ENCODE measurements around the gene COL19A1. TPM values are rescaled to one million over a fixed set of nuclear protein-coding genes. Genes with fewer than 3 reads are reported as not detected.
"Not testable (repeated sequence)": the region's sequence is repeated elsewhere in the genome, so short reads cannot be mapped to it uniquely, and the experiment has no call there.

Gene COL19A1
- total and polyA plus RNA-seq, 5 experiments from 2014 or later = 0.02 to 2.1 (median 0.95) TPM; not detected in 1

DNA sequence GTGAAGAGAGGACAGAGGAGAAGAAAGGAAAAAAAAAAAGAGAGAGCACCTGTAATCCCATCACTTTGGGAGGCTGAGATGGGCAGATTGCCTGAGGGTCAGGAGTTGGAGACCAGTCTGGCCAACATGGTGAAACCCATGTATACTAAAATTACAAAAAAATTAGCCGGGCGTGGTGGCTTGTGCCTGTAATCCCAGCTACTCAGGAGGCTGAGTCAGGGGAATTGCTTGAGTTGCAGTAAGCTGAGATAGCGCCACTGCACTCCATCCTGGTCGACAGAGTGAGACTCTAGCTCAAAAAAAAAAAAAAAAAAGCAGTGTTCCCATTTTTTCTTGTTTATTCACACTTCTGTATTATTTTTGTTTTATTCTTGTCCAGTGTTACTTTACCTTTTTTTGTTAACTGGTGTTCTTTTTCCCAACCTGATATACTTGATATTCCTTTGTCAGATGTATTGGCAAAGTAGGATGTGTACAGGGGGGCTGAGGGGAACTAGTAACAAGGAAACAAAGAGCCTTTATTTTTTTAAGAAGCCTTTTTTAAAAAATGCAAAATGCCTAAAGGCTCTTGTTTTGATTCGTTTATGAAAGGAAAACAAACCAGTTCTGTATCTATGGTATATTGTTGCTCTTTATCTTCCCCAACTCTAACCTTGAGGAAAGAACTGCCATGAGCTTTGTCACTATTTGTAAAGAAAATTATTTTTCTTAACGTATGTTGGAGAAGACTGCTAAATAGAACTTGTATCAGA, 22.3 kb downstream of the COL19A1 start:
- Mint-ChIP-seq H3K36me3 (peaks cover 0 to 11% (median 0%) of the 10 kb centered on the region in 3 donors), H3K9me3 (peaks cover 0 to 17% (median 0%) of the 10 kb centered on the region in 9 donors), H3K4me3 (no peak overlapping the region), H3K27me3 (peaks cover 1 to 8% (median 7%) of the 10 kb centered on the region in 5 donors), H3K4me1 (peaks cover 0 to 7% (median 0%) of the 10 kb centered on the region in 4 donors), H3K27ac (peak overlapping the region in 1 of 10 donors; percentile 58)
- ATAC-seq (no peak), DNase-seq (no peak)
- POLR2A ChIA-PET = no interaction called here

DNA sequence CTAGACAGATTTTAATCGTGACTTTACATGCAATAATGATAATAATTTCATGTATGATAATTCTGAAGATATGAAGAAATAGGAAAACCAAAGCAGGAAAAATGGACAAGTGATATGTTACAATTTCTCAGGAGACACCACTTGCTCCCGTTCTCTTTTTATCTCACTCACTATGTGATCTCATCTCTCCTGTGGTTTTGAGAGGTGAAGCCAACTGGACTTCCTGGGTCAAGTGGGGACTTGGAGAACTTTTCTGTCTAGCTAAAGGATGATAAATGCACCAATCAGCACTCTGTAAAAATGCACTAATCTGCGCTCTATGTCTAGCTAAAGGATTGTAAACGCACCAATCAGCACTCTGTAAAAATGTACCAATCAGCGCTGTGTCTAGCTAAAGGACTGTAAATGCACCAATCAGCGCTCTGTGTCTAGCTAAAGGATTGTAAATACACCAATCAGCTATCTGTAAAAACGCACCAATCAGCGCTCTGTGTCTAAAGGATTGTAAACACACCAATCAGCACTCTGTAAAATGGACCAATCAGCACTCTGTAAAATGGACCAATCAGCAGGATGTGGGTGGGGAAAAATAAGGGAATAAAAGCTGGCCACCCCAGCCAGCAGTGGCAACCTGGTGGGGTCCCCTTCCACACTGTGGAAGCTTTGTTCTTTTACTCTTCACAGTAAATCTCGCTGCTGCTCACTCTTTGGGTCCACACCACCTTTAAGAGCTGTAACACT, 23.0 kb downstream of the COL19A1 start:
- POLR2A ChIA-PET, H3K27me3 Mint-ChIP-seq: not testable (repeated sequence)
- peaks cover 0 to 11% (median 0%) of the 10 kb centered on the region in 3 donors for H3K36me3 Mint-ChIP-seq

DNA sequence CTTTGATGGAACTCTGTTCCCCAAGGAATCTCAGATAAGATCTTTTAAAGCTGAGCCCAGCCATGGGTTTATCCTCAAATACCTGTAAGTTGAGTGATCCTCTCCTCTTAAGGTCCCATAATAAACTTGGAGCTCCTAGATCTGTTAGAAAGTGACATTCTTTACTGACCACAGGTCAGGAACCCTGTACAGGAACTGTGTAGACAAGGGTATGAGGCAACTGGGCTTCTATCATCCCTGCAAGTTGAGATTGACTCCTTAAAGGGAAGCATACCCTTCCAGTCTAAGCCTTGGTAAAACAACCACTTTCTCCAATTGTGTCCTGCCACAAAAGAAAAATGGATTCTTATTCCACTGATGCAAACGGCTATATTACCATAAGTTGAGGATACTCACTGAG, 26.2 kb downstream of the COL19A1 start:
- POLR2A ChIA-PET = not testable (repeated sequence)

More for the DNA sequence above, 23.0 kb downstream of the COL19A1 start:
- H3K9me3 Mint-ChIP-seq = peaks cover 0 to 17% (median 0%) of the 10 kb centered on the region in 9 donors
- not testable (repeated sequence) for H3K4me3 Mint-ChIP-seq, H3K4me1 Mint-ChIP-seq, DNase-seq, H3K27ac Mint-ChIP-seq, ATAC-seq

DNA sequence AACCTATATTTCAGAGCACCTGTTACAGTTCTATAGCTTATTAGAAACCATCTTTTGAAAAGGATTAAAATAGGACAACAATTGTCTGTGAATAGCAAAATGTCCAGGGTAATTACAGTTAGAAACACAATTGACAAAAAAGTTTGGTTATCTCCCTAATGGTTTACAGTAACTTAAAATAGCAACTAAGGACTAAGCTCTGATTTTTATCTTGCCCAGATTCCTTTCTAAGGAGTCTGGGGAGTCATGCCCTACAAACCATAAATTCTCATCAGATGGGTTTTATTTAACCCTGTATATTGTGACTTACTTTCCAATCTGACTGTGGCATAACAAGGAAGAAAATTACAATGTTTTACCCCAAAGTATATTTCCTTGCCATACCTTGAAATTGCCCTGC, 26.9 kb downstream of the COL19A1 start:
- H3K27ac Mint-ChIP-seq, POLR2A ChIA-PET, ATAC-seq, DNase-seq, H3K27me3 Mint-ChIP-seq, H3K4me1 Mint-ChIP-seq, H3K36me3 Mint-ChIP-seq, H3K4me3 Mint-ChIP-seq: not testable (repeated sequence)
- peaks cover 0 to 13% (median 1%) of the 10 kb centered on the region in 9 donors for H3K9me3 Mint-ChIP-seq

More for the DNA sequence above, 26.2 kb downstream of the COL19A1 start:
- H3K36me3 Mint-ChIP-seq = peaks cover 0 to 11% (median 2%) of the 10 kb centered on the region in 3 donors
- DNase-seq, H3K4me3 Mint-ChIP-seq, ATAC-seq, H3K4me1 Mint-ChIP-seq, H3K27ac Mint-ChIP-seq, H3K27me3 Mint-ChIP-seq: not testable (repeated sequence)
- peaks cover 0 to 17% (median 3%) of the 10 kb centered on the region in 9 donors for H3K9me3 Mint-ChIP-seq

DNA sequence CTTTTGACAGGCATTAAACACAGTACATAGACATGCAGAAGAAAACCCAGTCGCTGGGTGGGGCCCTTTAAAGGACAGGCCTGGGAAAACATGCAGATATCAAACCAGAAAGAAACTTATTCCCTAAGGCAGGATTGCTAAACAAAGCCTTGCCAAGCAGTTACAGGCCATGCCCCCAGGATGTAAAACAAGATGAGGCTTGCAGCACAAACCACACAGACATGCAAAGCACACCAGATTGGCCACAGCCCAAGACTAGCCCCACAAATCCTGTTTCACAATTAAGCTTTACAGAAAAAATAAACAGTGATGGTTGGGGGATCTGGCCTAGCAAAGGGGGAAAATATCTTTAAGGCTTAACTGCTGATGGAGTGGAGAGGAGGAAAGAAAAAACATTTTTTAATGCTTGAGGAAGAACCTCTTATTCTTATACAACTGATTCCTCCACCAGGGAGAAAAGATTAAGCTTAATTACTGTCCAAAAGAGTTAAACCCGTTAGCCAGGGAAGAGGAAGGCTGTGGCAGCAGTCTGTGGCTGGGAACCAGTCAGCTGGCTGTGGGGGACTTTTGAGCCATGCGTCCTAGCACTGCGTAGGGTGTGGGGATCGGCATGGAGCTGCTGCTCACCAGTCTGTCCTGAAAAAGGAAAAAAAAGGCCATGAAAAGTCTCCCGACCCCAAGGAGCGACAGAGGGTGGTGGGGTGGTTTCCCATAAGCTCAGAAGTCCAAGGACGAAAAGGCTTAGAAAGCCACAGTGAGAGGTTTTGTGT, 28.4 kb downstream of the COL19A1 start:
- peak overlapping the region in 1 of 10 donors; percentile 18 for H3K27ac Mint-ChIP-seq
- H3K4me1 Mint-ChIP-seq = peaks cover 0 to 5% (median 0%) of the 10 kb centered on the region in 4 donors
- peaks cover 0 to 8% (median 0%) of the 10 kb centered on the region in 5 donors for H3K27me3 Mint-ChIP-seq
- peaks cover 0 to 6% (median 2%) of the 10 kb centered on the region in 3 donors for H3K36me3 Mint-ChIP-seq
- H3K4me3 Mint-ChIP-seq = no peak overlapping the region
- ATAC-seq (no peak), DNase-seq (no peak)
- POLR2A ChIA-PET = no interaction called here
- H3K9me3 Mint-ChIP-seq = peaks cover 0 to 6% (median 0%) of the 10 kb centered on the region in 9 donors

DNA sequence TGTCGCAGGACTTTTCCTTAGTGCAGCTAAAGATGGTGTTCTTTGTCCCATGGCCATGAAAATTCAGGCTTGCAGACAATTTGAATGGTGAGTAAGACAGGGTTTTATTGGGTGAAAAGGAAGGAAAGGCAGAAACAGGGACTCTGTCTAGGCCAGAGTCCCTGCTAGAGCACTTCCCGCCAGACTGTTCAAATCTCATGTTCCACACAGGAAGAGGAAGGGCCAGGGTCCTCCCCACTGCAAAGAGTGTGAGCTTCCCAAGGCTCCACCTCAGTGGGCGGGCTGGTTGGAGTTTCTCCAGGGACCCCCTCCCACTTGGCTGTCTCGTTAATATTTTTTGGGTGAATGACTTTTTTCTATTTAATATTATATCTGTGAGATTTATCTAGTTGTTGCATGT, 29.0 kb downstream of the COL19A1 start:
- Mint-ChIP-seq H3K9me3 (peaks cover 0 to 5% (median 0%) of the 10 kb centered on the region in 9 donors), H3K4me3 (no peak overlapping the region), H3K27me3 (peaks cover 0 to 8% (median 0%) of the 10 kb centered on the region in 5 donors), H3K27ac (no peak overlapping the region), H3K4me1 (peaks cover 0 to 5% (median 0%) of the 10 kb centered on the region in 4 donors), H3K36me3 (peaks cover 0 to 2% (median under 1%) of the 10 kb centered on the region in 3 donors)
- POLR2A ChIA-PET = no interaction called here
- no peak for ATAC-seq
- no peak for DNase-seq

DNA sequence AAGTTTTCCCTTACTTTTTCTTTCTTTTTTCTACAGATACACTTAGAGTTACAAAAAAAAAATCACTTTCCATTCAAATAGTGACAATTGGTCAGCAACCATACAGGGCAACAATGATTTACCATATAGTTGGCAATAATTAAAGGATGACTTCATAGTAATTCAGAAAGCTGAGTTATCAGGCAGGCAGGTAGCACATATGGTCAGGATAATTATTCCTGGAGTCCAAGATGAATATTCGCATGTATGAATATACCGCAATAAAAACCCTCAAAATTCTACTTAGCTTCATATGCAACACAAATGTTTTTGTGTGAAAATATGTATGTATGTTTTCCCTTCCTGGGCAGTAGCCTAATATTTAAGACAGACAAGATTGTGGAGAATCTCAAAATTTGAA, 34.5 kb downstream of the COL19A1 start:
- peaks cover 0 to 2% (median 0%) of the 10 kb centered on the region in 3 donors for H3K36me3 Mint-ChIP-seq
- H3K9me3 Mint-ChIP-seq = peaks cover 0 to 5% (median 0%) of the 10 kb centered on the region in 9 donors
- no peak overlapping the region for H3K27ac Mint-ChIP-seq
- DNase-seq = no peak
- H3K4me3 Mint-ChIP-seq = no peak overlapping the region
- POLR2A ChIA-PET = no interaction called here
- no peak for ATAC-seq
- peaks cover 0 to 4% (median 3%) of the 10 kb centered on the region in 5 donors for H3K27me3 Mint-ChIP-seq
- H3K4me1 Mint-ChIP-seq = no peaks in the 10 kb centered on the region

DNA sequence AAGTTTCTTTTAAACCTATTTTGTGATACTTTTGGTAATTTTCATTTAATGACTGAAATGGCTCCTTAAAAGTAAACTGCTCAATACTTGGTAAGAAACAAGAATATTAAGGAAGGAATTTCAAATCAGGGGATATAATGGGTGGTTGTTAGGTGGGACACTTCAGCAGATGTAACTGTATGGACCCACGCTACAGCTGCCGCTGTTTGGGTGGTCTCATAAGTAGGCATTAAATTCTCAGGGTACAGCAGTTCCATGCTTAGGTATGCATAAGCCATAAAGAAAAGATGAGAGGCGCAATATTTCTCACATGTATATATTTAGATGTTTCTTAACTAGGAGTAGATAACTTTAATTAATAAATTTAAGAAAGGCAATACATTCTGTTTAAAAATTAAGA, 35.0 kb downstream of the COL19A1 start:
- ATAC-seq (no peak), DNase-seq (no peak)
- no peaks in the 10 kb centered on the region for H3K4me1 Mint-ChIP-seq
- peaks cover 0 to 6% (median 3%) of the 10 kb centered on the region in 5 donors for H3K27me3 Mint-ChIP-seq
- H3K27ac Mint-ChIP-seq = no peak overlapping the region
- H3K4me3 Mint-ChIP-seq = no peak overlapping the region
- H3K36me3 Mint-ChIP-seq = peaks cover 0 to 2% (median 0%) of the 10 kb centered on the region in 3 donors
- peaks cover 0 to 5% (median 0%) of the 10 kb centered on the region in 9 donors for H3K9me3 Mint-ChIP-seq
- POLR2A ChIA-PET = no interaction called here

DNA sequence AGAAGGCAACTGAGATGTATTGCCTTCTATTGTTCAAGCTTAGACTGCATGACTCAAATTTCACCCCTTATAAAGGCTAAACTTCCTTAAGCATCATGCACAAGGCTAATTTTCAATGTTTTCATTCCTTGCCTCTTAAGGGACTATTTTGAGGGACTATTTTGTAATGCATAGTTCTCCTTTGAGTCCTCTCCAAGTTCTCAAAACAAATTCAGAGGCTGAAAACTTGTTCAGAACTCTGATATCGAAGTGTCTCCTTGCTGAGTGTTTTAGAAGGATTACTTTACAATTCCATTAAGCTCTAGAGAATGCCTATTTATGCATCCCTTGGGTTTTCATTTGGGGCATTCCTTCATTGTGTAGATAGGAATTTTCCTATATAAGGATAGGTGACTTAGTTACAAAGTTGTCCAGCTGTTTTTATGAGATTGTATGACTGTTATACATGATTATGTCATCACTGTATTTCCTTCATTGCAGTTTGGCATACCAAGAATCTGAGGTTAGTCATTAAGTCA, 41.7 kb downstream of the COL19A1 start:
- H3K36me3 Mint-ChIP-seq = no peaks in the 10 kb centered on the region
- POLR2A ChIA-PET = no interaction called here

DNA sequence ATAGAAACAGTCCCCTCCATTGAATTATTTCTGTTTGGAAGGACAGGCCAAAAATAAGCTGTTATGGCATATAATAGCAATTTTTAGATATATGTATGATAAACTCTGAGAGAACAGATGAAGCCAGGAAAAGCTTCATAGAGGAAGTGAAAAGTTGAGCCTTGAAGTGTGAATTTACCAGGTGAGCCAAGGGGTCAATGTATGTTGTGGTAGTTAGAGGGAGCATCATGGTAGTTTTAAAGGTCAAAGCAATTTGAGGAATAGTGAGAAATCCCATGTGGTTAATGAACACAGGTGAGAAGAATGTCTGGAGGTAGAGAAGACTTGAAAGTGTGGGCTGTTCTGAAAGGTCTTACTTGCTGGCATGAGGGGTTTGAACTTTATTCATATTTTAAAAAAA, 47.0 kb downstream of the COL19A1 start:
- H3K9me3 Mint-ChIP-seq = no peaks in the 10 kb centered on the region
- no peak overlapping the region for H3K27ac Mint-ChIP-seq
- ATAC-seq = no peak
- POLR2A ChIA-PET = no interaction called here
- H3K36me3 Mint-ChIP-seq = no peaks in the 10 kb centered on the region
- DNase-seq = no peak
- H3K27me3 Mint-ChIP-seq = peaks cover 0 to 19% (median 4%) of the 10 kb centered on the region in 5 donors
- H3K4me3 Mint-ChIP-seq = no peak overlapping the region
- H3K4me1 Mint-ChIP-seq = peaks cover 0 to 14% (median 0%) of the 10 kb centered on the region in 4 donors

More for the DNA sequence above, 41.7 kb downstream of the COL19A1 start:
- no peak for DNase-seq
- no peaks in the 10 kb centered on the region for H3K9me3 Mint-ChIP-seq
- H3K27me3 Mint-ChIP-seq = peaks cover 0 to 15% (median 8%) of the 10 kb centered on the region in 5 donors
- H3K27ac Mint-ChIP-seq = no peak overlapping the region
- H3K4me3 Mint-ChIP-seq = no peak overlapping the region
- ATAC-seq = no peak
- H3K4me1 Mint-ChIP-seq = no peaks in the 10 kb centered on the region

DNA sequence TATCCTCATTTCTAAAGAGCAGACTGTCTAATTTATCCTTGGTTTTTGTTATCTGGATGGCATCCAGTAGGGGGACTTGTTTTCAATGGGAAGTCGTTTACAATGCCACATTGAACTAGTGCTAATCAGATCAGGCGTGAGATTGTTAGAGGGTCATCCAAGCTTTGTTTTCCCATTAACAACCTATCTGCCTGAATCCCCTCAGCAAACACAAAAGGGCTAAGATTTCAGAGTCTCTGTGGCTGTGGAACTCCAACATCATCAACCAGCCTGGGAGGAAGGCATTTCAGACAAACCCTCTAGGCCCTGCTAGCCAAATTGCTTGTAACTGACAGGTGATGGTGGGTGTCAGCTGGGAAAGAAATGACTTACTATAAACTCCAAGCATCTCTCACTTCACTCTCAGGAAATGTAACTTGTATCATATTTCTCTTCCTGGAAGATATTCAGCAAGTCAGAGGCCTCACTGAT, 47.7 kb downstream of the COL19A1 start:
- POLR2A ChIA-PET = no interaction called here
- DNase-seq (no peak), ATAC-seq (no peak)

DNA sequence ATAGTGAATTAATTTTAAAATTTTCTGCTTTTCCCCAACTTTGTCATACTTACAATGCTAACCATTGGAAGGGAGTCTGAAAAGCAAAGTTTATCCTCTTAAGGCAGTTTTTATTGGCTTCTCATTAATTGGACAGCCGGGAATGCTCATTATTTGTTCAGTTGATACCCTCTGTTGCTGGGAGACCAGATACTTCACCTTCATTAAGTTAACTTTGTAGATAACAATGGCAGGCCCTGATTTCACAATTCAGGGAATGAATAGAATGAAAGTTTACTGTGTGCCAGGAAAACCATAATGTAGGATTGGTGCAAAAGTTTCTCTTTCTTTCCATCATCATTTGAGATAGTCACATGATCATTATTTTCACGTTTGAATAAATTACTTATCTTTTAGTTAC, 49.0 kb downstream of the COL19A1 start:
- H3K27ac Mint-ChIP-seq = no peak overlapping the region
- POLR2A ChIA-PET = no interaction called here

More for the DNA sequence above, 47.7 kb downstream of the COL19A1 start:
- H3K9me3 Mint-ChIP-seq = no peaks in the 10 kb centered on the region
- no peaks in the 10 kb centered on the region for H3K36me3 Mint-ChIP-seq
- peaks cover 0 to 14% (median 0%) of the 10 kb centered on the region in 4 donors for H3K4me1 Mint-ChIP-seq
- no peak overlapping the region for H3K4me3 Mint-ChIP-seq
- peaks cover 0 to 20% (median 4%) of the 10 kb centered on the region in 5 donors for H3K27me3 Mint-ChIP-seq
- H3K27ac Mint-ChIP-seq = no peak overlapping the region

More for the DNA sequence above, 49.0 kb downstream of the COL19A1 start:
- no peak for DNase-seq
- Mint-ChIP-seq H3K36me3 (no peaks in the 10 kb centered on the region), H3K4me1 (peaks cover 0 to 14% (median 0%) of the 10 kb centered on the region in 4 donors), H3K4me3 (no peak overlapping the region), H3K27me3 (peaks cover 0 to 20% (median 4%) of the 10 kb centered on the region in 5 donors), H3K9me3 (no peaks in the 10 kb centered on the region)
- no peak for ATAC-seq
